ENCODE measurements around the gene GCAT.

GRCh38 chr22:37832022-37832857 lies 24.5 kb downstream of the GCAT start:
- TF ChIP-seq, protein P1, sequence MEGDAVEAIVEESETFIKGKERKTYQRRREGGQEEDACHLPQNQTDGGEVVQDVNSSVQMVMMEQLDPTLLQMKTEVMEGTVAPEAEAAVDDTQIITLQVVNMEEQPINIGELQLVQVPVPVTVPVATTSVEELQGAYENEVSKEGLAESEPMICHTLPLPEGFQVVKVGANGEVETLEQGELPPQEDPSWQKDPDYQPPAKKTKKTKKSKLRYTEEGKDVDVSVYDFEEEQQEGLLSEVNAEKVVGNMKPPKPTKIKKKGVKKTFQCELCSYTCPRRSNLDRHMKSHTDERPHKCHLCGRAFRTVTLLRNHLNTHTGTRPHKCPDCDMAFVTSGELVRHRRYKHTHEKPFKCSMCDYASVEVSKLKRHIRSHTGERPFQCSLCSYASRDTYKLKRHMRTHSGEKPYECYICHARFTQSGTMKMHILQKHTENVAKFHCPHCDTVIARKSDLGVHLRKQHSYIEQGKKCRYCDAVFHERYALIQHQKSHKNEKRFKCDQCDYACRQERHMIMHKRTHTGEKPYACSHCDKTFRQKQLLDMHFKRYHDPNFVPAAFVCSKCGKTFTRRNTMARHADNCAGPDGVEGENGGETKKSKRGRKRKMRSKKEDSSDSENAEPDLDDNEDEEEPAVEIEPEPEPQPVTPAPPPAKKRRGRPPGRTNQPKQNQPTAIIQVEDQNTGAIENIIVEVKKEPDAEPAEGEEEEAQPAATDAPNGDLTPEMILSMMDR (conservative IDR thresholded peaks at IDR 0.05; ENCODE audit: low read depth, low read length): no peak
- TF ChIP-seq BHLHE40 (IDR thresholded peaks at IDR 0.05; ENCODE audit: low read depth, low read length) (no peak), POLR2A (IDR thresholded peaks at IDR 0.05; ENCODE audit: low read depth, low read length) (no peak), SMC3 (IDR thresholded peaks at IDR 0.05; ENCODE audit: low read depth, low read length) (no peak), CEBPB (IDR thresholded peaks at IDR 0.05; ENCODE audit: low read depth, low read length) (no peak), RCOR1 (IDR thresholded peaks at IDR 0.05; ENCODE audit: insufficient replicate concordance, low read length) (no peak), MAZ (IDR thresholded peaks at IDR 0.05; ENCODE audit: borderline replicate concordance, low read depth, low read length) (no peak), RFX5 (IDR thresholded peaks at IDR 0.05; ENCODE audit: low read depth, low read length) (no peak), FOS (IDR thresholded peaks at IDR 0.05; ENCODE audit: low read depth, low read length) (no peak), MAFK (IDR thresholded peaks at IDR 0.05; ENCODE audit: low read depth, low read length) (no peak)
- TF ChIP-seq, protein P2, sequence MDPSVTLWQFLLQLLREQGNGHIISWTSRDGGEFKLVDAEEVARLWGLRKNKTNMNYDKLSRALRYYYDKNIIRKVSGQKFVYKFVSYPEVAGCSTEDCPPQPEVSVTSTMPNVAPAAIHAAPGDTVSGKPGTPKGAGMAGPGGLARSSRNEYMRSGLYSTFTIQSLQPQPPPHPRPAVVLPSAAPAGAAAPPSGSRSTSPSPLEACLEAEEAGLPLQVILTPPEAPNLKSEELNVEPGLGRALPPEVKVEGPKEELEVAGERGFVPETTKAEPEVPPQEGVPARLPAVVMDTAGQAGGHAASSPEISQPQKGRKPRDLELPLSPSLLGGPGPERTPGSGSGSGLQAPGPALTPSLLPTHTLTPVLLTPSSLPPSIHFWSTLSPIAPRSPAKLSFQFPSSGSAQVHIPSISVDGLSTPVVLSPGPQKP (IDR thresholded peaks at IDR 0.05; ENCODE audit: borderline replicate concordance, low read depth, low read length): no peak

Measured in IMR-90 (cell line).